K562 (cell line): Measurements from ENCODE around the gene NCF2.

ENCODE experiments used
- EGR1 ChIP-seq: fragments of 450-650 bp; conservative IDR thresholded peaks from 2 replicates; pipeline ENCODE4 v1.6.1; 2017; ENCODE audit warnings: mild to moderate bottlenecking
- FOSL1 ChIP-seq: fragments of 200-800 bp; sonication (Bioruptor generic); conservative IDR thresholded peaks from 2 replicates; pipeline ENCODE4 v1.6.1; 2016; ENCODE audit warnings: missing genetic modification characterization, missing compliant biosample characterization
- FOXP1 ChIP-seq: sonication (generic); formaldehyde crosslinking; IDR thresholded peaks from 2 replicates; pipeline ENCODE4 v1.8.0; 2022; ENCODE audit warnings: mild to moderate bottlenecking, missing genetic modification reagents
- NCOA1 ChIP-seq: fragments of 450-650 bp; IDR thresholded peaks from 2 replicates; pipeline ENCODE4 v1.6.1; 2016; ENCODE audit warnings: low read depth
- SP1 ChIP-seq: sonication (generic); formaldehyde crosslinking; IDR thresholded peaks from 2 replicates; pipeline ENCODE4 v1.8.1; 2022; ENCODE audit warnings: mild to moderate bottlenecking, missing genetic modification reagents
- SP2 ChIP-seq: IDR thresholded peaks from 2 replicates; pipeline ENCODE4 v1.6.1; 2011; ENCODE audit warnings: mild to moderate bottlenecking, low read depth, low read length, moderate library complexity; ENCODE audit not compliant: poor library complexity, severe bottlenecking; ENCODE audit errors: extremely low read depth
- TBP ChIP-seq: optimal IDR thresholded peaks from 2 replicates; pipeline ENCODE3; 2011; ENCODE audit warnings: low read depth, low read length, improper control_type of control experiment
- ZNF274 ChIP-seq: IDR thresholded peaks from 2 replicates; pipeline ENCODE4 v1.6.1; 2011; ENCODE audit warnings: low read depth, mild to moderate bottlenecking, low read length, moderate library complexity, borderline replicate concordance
- ZNF695 ChIP-seq: fragments of 450-650 bp; formaldehyde crosslinking; IDR thresholded peaks from 2 replicates; pipeline ENCODE4 v1.4.0; 2020; ENCODE audit warnings: mild to moderate bottlenecking, moderate library complexity
- TF ChIP-seq, protein P1 (sequence below): fragments of 250-450 bp; sonication (Bioruptor Pico); IDR thresholded peaks from 2 replicates; pipeline ENCODE4 v1.4.0; 2020; ENCODE audit warnings: mild to moderate bottlenecking
- TF ChIP-seq, protein P2 (sequence below), 3 experiments: IDR thresholded peaks in 2 of 3; conservative IDR thresholded peaks in 1 of 3; 2 replicates each; pipeline ENCODE4 v1.5.1; 2011 to 2012; ENCODE audit warnings: low read length in 3 of 3, mild to moderate bottlenecking in 3 of 3, control low read depth in 2 of 3, improper control_type of control experiment in 1 of 3, inconsistent platforms in 1 of 3, low read depth in 1 of 3, mixed read lengths in 1 of 3, moderate library complexity in 1 of 3; ENCODE audit not compliant: insufficient read depth in 2 of 3
- TF ChIP-seq, protein P3 (sequence below): sonication (generic); formaldehyde crosslinking; IDR thresholded peaks from 2 replicates; pipeline ENCODE4 v1.8.0; 2022; ENCODE audit warnings: mild to moderate bottlenecking, low read depth, missing genetic modification reagents

DNA sequence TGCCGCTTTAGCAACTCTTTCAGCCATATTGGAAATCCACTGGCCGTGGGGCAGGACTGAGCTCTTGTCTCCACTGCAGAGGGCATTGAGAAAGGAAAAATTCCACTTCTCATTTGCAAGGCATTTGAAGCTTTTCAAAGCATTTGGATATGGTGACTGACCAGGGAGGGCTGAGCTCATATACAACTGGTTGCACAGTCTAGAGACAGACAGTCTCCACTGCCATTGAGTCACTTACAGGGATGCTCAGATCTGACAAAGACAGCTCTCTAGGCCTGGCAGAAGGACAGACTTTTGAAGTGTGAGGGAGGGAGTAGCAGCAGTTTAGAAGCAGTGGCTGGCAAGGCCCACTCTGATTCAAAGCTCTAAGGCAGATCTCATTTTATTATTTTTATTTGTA, 24.2 kb downstream of the NCF2 start:
- TF ChIP-seq FOSL1 (no peak), FOXP1 (CRISPR knock-in tag) (no peak), ZNF274 (no peak), NCOA1 (no peak), SP2 (no peak), EGR1 (no peak), TBP (no peak), ZNF695 (CRISPR knock-in tag) (no peak), SP1 (CRISPR knock-in tag) (no peak)
- TF ChIP-seq, protein P1, sequence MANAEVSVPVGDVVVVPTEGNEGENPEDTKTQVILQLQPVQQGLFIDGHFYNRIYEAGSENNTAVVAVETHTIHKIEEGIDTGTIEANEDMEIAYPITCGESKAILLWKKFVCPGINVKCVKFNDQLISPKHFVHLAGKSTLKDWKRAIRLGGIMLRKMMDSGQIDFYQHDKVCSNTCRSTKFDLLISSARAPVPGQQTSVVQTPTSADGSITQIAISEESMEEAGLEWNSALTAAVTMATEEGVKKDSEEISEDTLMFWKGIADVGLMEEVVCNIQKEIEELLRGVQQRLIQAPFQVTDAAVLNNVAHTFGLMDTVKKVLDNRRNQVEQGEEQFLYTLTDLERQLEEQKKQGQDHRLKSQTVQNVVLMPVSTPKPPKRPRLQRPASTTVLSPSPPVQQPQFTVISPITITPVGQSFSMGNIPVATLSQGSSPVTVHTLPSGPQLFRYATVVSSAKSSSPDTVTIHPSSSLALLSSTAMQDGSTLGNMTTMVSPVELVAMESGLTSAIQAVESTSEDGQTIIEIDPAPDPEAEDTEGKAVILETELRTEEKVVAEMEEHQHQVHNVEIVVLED (CRISPR knock-in tag), result no peak
- TF ChIP-seq, protein P2, sequence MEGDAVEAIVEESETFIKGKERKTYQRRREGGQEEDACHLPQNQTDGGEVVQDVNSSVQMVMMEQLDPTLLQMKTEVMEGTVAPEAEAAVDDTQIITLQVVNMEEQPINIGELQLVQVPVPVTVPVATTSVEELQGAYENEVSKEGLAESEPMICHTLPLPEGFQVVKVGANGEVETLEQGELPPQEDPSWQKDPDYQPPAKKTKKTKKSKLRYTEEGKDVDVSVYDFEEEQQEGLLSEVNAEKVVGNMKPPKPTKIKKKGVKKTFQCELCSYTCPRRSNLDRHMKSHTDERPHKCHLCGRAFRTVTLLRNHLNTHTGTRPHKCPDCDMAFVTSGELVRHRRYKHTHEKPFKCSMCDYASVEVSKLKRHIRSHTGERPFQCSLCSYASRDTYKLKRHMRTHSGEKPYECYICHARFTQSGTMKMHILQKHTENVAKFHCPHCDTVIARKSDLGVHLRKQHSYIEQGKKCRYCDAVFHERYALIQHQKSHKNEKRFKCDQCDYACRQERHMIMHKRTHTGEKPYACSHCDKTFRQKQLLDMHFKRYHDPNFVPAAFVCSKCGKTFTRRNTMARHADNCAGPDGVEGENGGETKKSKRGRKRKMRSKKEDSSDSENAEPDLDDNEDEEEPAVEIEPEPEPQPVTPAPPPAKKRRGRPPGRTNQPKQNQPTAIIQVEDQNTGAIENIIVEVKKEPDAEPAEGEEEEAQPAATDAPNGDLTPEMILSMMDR (IDR thresholded peaks at IDR 0.05 in 2 of 3, conservative IDR thresholded peaks at IDR 0.05 in 1 of 3; ENCODE audit: insufficient read depth in 2 of 3, low read depth in 1 of 3, low read length in 3 of 3), result no peak
- TF ChIP-seq, protein P3, sequence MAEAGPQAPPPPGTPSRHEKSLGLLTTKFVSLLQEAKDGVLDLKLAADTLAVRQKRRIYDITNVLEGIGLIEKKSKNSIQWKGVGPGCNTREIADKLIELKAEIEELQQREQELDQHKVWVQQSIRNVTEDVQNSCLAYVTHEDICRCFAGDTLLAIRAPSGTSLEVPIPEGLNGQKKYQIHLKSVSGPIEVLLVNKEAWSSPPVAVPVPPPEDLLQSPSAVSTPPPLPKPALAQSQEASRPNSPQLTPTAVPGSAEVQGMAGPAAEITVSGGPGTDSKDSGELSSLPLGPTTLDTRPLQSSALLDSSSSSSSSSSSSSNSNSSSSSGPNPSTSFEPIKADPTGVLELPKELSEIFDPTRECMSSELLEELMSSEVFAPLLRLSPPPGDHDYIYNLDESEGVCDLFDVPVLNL (CRISPR knock-in tag), result no peak
